Measurements from ENCODE around the gene ADRM1. TPM values are rescaled to one million over a fixed set of nuclear protein-coding genes. Genes with fewer than 3 reads are reported as not detected.

ADRM1 gene
- total RNA-seq, 1 experiment from 2014 or later = 53.5 TPM

DNA sequence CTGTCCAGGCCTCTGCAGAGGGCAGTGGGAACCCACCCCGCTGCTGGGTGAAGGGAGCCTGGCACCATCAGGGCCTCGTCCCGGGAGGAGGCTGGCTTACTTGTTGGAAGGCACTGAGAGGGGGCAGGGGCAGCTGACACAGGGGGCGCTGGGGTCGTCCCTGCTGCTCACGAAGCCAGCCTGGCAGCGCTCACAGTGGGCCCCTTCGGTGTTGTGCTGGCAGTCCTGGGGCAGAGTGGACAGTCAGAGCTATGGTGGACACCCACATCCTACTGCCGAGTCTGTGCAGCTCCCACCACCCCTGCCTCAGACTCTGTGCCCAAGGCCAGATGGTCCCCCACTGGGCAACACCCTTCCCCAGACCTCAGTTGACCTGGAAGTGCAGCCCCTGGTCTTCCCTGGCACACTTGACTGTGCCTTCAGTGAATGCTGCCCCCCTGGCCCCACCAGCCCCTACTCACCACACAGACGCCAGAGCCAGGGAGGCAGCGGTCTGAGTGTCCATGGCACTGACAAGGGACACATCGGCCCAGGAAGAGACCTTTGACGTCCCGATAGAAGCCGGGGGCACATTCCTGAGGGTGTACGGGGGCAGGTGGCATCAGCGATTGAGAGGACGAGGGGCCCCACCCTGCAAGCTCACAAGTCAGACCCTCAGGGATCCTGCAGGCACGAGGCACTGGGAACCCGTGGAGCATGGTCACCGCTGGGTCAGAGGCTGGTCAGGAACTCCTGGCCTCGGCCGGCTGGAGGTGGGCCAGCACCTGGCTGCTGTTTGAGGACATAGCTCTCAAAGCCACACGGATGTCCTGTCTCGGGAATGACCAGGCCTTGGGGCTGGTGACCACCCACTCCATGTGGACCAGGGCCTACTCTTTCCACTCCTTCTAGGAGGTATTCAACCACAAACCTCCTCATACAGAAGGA lies 21.4 kb downstream of the ADRM1 start:
- Histone ChIP-seq H2AFZ (ENCODE audit: low read length) (no peak overlapping the region), H3K27ac (ENCODE audit: low read length) (no peak overlapping the region), H3K4me2 (ENCODE audit: low read depth, low read length, poor library complexity, severe bottlenecking) (no peak overlapping the region), H3K36me3 (ENCODE audit: insufficient read depth, low read length) (no peaks in the 10 kb centered on the region), H3K9me2 (replicated peaks; ENCODE audit: insufficient read depth, low read length) (no peaks in the 10 kb centered on the region), H4K20me1 (ENCODE audit: insufficient read depth, low read depth, low read length) (no peaks in the 10 kb centered on the region), H3K9ac (ENCODE audit: low read length) (no peak overlapping the region), H3K9me3 (ENCODE audit: low read length) (no peaks in the 10 kb centered on the region), H3K4me3 (ENCODE audit: low read length) (no peak overlapping the region), H3K27me3 (ENCODE audit: low read length) (no peaks in the 10 kb centered on the region), H3K79me2 (ENCODE audit: low read length) (no peaks in the 10 kb centered on the region), H3K4me1 (ENCODE audit: low read length) (peaks cover 6% of the 10 kb centered on the region)
- no peak for DNase-seq

DNA sequence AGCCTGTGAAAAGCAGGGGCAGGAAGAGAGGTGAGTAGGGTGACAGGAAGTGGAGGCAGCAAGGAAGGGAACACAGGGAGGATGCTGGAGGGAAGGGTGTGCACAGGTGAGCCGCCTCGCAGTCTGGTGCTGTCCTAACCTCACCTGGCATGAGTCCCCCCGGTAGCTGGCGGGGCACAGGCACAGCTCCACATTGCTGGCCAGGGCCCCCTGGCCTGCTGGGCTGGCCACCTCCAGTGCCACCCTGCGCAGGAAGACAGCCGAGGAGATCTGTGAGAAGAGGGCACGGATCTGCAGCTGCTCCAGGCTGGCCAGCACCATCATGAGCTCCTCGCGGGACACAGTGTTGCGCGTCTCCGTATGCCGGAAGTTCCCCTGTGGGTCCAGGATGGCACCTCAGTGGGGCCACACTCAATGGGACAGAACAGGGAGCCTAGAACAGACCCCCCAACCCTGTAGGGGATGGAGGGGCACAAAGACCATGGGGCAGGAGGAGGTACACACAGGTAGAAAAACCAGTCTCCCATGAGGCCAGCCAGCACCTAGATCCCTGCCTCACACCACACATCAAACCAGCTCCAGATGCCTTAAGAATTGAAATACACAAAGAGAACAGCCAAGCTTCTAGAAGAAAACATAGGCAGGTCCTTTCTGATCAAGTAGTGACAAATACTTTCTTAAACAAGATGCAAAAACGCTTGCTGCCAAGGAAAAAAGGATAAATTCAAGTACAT lies 22.5 kb downstream of the ADRM1 start:
- H3K36me3 ChIP-seq (ENCODE audit: insufficient read depth, low read length) = no peaks in the 10 kb centered on the region
- no peaks in the 10 kb centered on the region for H3K9me2 ChIP-seq (replicated peaks; ENCODE audit: insufficient read depth, low read length)
- no peak overlapping the region for H3K4me3 ChIP-seq (ENCODE audit: low read length)
- DNase-seq = no peak
- no peaks in the 10 kb centered on the region for H3K79me2 ChIP-seq (ENCODE audit: low read length)
- H3K4me1 ChIP-seq (ENCODE audit: low read length) = peaks cover 6% of the 10 kb centered on the region
- no peak overlapping the region for H3K9ac ChIP-seq (ENCODE audit: low read length)
- no peaks in the 10 kb centered on the region for H3K9me3 ChIP-seq (ENCODE audit: low read length)
- no peaks in the 10 kb centered on the region for H3K27me3 ChIP-seq (ENCODE audit: low read length)
- H2AFZ ChIP-seq (ENCODE audit: low read length) = no peak overlapping the region
- H3K27ac ChIP-seq (ENCODE audit: low read length) = no peak overlapping the region
- H3K4me2 ChIP-seq (ENCODE audit: low read depth, low read length, poor library complexity, severe bottlenecking) = no peak overlapping the region
- H4K20me1 ChIP-seq (ENCODE audit: insufficient read depth, low read depth, low read length) = no peaks in the 10 kb centered on the region

DNA sequence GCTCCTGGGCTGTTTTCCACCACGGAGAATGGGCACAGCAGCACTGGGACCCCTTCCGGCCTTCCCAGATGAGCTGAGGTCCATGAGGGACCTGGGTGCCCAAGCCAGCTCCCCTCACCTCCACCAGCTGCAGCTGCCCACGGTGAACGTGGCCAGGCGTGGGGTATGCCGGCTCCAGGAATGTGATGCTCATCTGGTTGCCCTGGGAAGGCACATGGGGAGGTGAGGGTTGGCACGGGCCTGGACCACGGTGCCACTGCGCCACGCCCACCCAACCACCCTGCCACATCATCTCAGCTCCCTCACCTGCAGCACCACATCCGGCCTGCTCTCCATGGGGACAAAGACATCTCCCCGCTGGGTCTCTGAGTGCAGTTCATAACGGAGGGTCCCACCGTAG lies 23.8 kb downstream of the ADRM1 start:
- H3K9me3 ChIP-seq (ENCODE audit: low read length) = no peaks in the 10 kb centered on the region
- no peaks in the 10 kb centered on the region for H3K36me3 ChIP-seq (ENCODE audit: insufficient read depth, low read length)
- no peak overlapping the region for H3K27ac ChIP-seq (ENCODE audit: low read length)
- no peaks in the 10 kb centered on the region for H3K27me3 ChIP-seq (ENCODE audit: low read length)
- H3K4me1 ChIP-seq (ENCODE audit: low read length) = peaks cover 6% of the 10 kb centered on the region
- no peak overlapping the region for H3K9ac ChIP-seq (ENCODE audit: low read length)
- DNase-seq = no peak
- no peaks in the 10 kb centered on the region for H4K20me1 ChIP-seq (ENCODE audit: insufficient read depth, low read depth, low read length)
- H3K79me2 ChIP-seq (ENCODE audit: low read length) = no peaks in the 10 kb centered on the region
- H3K9me2 ChIP-seq (replicated peaks; ENCODE audit: insufficient read depth, low read length) = no peaks in the 10 kb centered on the region
- H3K4me3 ChIP-seq (ENCODE audit: low read length) = no peak overlapping the region
- no peak overlapping the region for H2AFZ ChIP-seq (ENCODE audit: low read length)
- H3K4me2 ChIP-seq (ENCODE audit: low read depth, low read length, poor library complexity, severe bottlenecking) = no peak overlapping the region

DNA sequence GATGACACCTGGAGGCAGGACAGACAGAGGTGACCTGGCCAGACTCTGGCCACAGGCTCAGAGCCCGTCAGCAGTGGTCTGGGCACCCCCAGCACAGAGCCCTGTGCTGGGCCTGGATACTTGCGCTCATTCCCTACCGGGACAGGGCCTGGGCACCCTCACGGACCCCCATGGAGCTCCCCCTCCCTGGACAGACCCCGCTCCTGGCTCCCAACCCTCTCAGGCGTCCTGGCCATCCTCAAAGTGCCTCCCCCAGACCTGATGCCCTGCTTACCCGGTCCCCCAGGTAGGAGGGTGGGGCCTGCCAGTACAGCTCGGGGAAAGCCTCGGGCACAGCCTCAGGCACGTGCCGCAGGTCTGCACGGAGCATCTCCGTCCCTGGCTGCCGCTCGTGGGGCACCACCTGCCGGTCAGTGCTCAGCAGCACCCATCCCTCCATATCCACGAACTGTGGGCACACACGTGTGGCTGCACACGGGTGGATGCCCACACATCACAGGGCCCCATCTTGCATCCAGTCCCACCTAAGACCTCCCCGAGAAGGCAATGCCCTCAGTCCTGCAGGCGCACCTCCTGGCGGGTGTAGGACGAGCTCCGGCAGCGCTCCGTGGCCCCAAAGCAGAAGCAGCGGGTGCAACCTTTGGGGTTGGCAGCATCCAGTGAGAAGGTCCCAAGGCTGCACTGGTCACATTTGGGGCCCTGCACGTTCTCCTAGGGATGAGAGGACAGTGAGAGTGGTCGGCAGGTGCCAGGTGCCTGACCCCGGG lies 24.3 kb downstream of the ADRM1 start:
- Histone ChIP-seq H3K27ac (ENCODE audit: low read length) (no peak overlapping the region), H3K4me2 (ENCODE audit: low read depth, low read length, poor library complexity, severe bottlenecking) (no peak overlapping the region), H3K36me3 (ENCODE audit: insufficient read depth, low read length) (no peaks in the 10 kb centered on the region), H3K9me2 (replicated peaks; ENCODE audit: insufficient read depth, low read length) (no peaks in the 10 kb centered on the region), H3K9ac (ENCODE audit: low read length) (no peak overlapping the region), H3K9me3 (ENCODE audit: low read length) (no peaks in the 10 kb centered on the region), H2AFZ (ENCODE audit: low read length) (no peak overlapping the region), H3K79me2 (ENCODE audit: low read length) (no peaks in the 10 kb centered on the region), H3K4me1 (ENCODE audit: low read length) (peaks cover 6% of the 10 kb centered on the region), H3K27me3 (ENCODE audit: low read length) (no peaks in the 10 kb centered on the region), H4K20me1 (ENCODE audit: insufficient read depth, low read depth, low read length) (no peaks in the 10 kb centered on the region), H3K4me3 (ENCODE audit: low read length) (no peak overlapping the region)
- DNase-seq = no peak

DNA sequence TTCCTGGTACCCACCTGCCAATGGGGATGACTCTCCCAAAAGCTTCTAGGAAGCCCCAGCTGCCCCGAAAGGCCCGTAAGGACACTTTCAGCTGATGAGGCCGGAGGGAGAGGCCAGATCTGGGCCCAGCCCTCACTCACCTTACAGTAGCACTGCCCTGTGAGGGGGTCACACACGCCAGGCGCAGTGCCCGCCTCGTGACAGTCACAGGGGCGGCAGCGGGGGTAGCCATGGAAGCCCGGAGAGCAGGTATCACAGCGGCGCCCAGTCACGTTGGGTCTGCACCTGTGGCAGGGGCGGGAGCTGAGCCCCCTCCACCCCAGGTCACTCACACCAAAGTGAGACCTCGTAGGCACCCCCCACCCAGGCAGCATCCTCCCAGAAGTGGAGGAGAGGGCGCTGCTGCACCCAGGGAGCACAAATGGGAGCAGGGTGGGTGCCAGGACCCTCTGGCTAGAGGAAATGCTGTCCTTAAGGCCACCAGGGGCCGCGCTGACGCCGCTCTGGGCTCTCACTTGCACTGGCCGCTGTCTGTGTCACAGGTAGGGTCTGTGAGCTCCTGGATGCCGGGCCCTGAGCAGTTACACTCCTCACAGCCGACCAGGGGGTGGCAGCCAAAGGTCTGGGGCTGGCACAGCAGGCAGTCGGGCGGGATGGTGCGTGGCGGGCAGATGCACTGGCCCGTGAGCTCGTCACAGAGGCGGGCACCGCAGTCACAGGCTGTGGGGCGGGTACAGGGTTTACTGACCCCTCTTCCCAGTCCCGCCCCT lies 25.1 kb downstream of the ADRM1 start:
- no peaks in the 10 kb centered on the region for H4K20me1 ChIP-seq (ENCODE audit: insufficient read depth, low read depth, low read length)
- no peak overlapping the region for H3K4me3 ChIP-seq (ENCODE audit: low read length)
- no peaks in the 10 kb centered on the region for H3K9me3 ChIP-seq (ENCODE audit: low read length)
- H3K4me1 ChIP-seq (ENCODE audit: low read length) = peaks cover 6% of the 10 kb centered on the region
- H3K36me3 ChIP-seq (ENCODE audit: insufficient read depth, low read length) = no peaks in the 10 kb centered on the region
- no peaks in the 10 kb centered on the region for H3K9me2 ChIP-seq (replicated peaks; ENCODE audit: insufficient read depth, low read length)
- no peak overlapping the region for H2AFZ ChIP-seq (ENCODE audit: low read length)
- no peak for DNase-seq
- H3K27ac ChIP-seq (ENCODE audit: low read length) = no peak overlapping the region
- H3K9ac ChIP-seq (ENCODE audit: low read length) = no peak overlapping the region
- H3K27me3 ChIP-seq (ENCODE audit: low read length) = no peaks in the 10 kb centered on the region
- H3K4me2 ChIP-seq (ENCODE audit: low read depth, low read length, poor library complexity, severe bottlenecking) = no peak overlapping the region
- no peaks in the 10 kb centered on the region for H3K79me2 ChIP-seq (ENCODE audit: low read length)

DNA sequence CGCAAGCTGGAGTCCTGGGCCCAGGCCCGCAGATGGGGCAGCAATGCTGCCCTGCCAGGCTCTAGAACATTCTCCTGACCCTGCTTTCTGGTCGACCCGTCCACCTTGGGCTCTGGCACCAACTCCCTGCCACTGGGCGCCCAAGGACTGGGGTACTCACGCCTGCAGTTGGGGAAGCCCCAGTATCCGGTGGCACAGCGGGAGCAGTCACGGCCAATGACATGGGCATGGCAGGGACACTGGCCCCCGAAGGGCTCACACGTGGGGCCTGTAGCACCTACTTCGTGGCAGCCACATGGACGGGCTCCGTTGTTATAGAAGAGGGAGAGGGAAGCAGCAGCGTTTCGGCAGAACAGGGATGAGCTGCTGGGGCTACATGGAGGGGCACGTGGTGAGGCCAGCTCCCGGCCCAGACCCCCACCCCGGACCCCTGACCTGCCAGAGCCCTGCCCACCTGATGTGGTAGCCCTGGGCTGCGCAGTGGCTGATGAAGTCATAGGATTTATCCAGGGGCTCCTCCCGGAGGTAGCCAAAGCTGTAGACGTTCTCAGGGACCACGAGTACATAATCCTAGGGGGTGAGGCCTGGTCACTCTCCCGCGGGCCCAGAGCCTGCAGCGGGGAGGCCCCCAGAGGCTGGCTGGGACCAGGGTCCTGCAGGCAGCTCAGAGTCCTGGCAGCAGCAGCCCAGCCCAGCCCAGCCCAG lies 26.0 kb downstream of the ADRM1 start:
- Histone ChIP-seq H3K27me3 (ENCODE audit: low read length) (no peaks in the 10 kb centered on the region), H3K27ac (ENCODE audit: low read length) (no peak overlapping the region), H3K4me2 (ENCODE audit: low read depth, low read length, poor library complexity, severe bottlenecking) (no peak overlapping the region), H3K79me2 (ENCODE audit: low read length) (no peaks in the 10 kb centered on the region), H4K20me1 (ENCODE audit: insufficient read depth, low read depth, low read length) (no peaks in the 10 kb centered on the region), H3K4me1 (ENCODE audit: low read length) (peaks cover 6% of the 10 kb centered on the region), H3K4me3 (ENCODE audit: low read length) (no peak overlapping the region), H3K9me3 (ENCODE audit: low read length) (no peaks in the 10 kb centered on the region), H2AFZ (ENCODE audit: low read length) (no peak overlapping the region), H3K9ac (ENCODE audit: low read length) (no peak overlapping the region), H3K9me2 (replicated peaks; ENCODE audit: insufficient read depth, low read length) (no peaks in the 10 kb centered on the region), H3K36me3 (ENCODE audit: insufficient read depth, low read length) (no peaks in the 10 kb centered on the region)
- DNase-seq = no peak
